GM18858 (cell line): ENCODE data around the gene UBE3C.

Experiments
- ATAC-seq: cut with Tn5 transposase; IDR thresholded peaks from one replicate; pipeline ENCODE4 v1.9.1; 2021; ENCODE audit not compliant: unreplicated experiment

The UBE3C gene

DNA sequence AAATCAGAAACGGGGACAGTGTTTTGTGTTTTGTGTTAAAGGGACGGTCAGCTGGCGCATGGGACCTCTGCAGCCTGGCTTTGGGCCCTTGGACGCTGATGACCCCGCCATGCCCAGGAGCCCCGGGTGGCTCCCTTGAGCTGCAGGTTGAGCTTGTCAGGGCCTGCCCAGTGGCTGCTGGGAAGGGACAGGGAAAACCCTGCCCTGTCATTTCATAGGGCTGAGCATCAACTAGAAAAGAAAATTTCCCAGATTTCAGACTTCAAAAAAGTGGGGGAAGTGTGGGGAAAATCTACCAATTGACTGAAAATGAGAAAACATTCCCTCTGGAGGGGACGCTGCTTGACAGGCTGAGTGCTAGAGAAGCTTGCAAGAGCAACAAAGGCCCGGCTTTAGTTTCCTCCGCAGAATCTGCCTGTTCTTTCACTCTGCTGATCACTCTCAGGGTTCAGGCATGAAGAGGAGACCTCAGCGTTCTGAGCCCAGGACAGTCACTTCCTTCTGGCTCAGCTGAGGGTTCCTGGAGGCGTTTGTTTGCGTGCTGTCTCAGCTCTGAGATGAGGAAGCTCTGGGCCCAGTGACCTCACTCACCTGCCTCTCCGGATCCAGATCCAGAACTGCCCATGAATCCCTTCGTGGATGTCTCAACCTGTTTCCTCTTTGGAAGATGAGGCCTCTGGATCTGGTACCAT, 179.4 kb downstream of the UBE3C start:
- ATAC-seq, result peak; percentile 82
